LNCAP (cell line): ENCODE data around the gene SPDYC.

ENCODE experiments used
- CTCF ChIP-seq: fragments of 450-650 bp; IDR thresholded peaks from 2 replicates; pipeline ENCODE4 v1.5.1; 2017; ENCODE audit warnings: mild to moderate bottlenecking

The SPDYC gene

GRCh38 chr11:65219930-65220213, 49.8 kb downstream of the SPDYC start:
- TF ChIP-seq CTCF, result no peak

- TF ChIP-seq CTCF, result no peak
Measured at GRCh38 chr11:65221026-65221425, 51.0 kb downstream of the SPDYC start.
